ENCODE data around the gene EIF2S2.

GRCh38 chr20:34127792-34128191, 15.7 kb upstream of the EIF2S2 start:
- TF ChIP-seq EZH2 (IDR thresholded peaks at IDR 0.05; ENCODE audit: borderline replicate concordance, insufficient read depth, low read depth, low read length, poor library complexity, severe bottlenecking): no peak
- TF ChIP-seq, protein P1, sequence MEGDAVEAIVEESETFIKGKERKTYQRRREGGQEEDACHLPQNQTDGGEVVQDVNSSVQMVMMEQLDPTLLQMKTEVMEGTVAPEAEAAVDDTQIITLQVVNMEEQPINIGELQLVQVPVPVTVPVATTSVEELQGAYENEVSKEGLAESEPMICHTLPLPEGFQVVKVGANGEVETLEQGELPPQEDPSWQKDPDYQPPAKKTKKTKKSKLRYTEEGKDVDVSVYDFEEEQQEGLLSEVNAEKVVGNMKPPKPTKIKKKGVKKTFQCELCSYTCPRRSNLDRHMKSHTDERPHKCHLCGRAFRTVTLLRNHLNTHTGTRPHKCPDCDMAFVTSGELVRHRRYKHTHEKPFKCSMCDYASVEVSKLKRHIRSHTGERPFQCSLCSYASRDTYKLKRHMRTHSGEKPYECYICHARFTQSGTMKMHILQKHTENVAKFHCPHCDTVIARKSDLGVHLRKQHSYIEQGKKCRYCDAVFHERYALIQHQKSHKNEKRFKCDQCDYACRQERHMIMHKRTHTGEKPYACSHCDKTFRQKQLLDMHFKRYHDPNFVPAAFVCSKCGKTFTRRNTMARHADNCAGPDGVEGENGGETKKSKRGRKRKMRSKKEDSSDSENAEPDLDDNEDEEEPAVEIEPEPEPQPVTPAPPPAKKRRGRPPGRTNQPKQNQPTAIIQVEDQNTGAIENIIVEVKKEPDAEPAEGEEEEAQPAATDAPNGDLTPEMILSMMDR (IDR thresholded peaks at IDR 0.05): no peak
